Bone marrow (tissue), 2 donors: ENCODE measurements around the gene RTN4RL1.

Source experiments
- DNase-seq, 2 donors: peaks; one replicate each; lab custom pipeline; 2025; lab: John Stamatoyannopoulos, UW

The RTN4RL1 gene

GRCh38 chr17:1947229-1947742 is 77.8 kb downstream of the RTN4RL1 start:
- DNase-seq, result no peak

GRCh38 chr17:1946021-1946932 is 78.9 kb downstream of the RTN4RL1 start:
- DNase-seq, result no peak

GRCh38 chr17:1945621-1946020 is 79.5 kb downstream of the RTN4RL1 start:
- DNase-seq, result no peak

GRCh38 chr17:1943436-1943831 is 81.7 kb downstream of the RTN4RL1 start:
- DNase-seq, result no peak

GRCh38 chr17:1942666-1943435 is 82.3 kb downstream of the RTN4RL1 start:
- DNase-seq, result no peak

GRCh38 chr17:1942066-1942365 is 83.1 kb downstream of the RTN4RL1 start:
- no peak for DNase-seq

- no peak for DNase-seq
These were observed 83.7 kb downstream of the RTN4RL1 start for GRCh38 chr17:1941272-1942065.

GRCh38 chr17:1940810-1941185 is 84.3 kb downstream of the RTN4RL1 start:
- DNase-seq, result no peak

GRCh38 chr17:1939981-1940809 is 84.9 kb downstream of the RTN4RL1 start:
- no peak for DNase-seq

- no peak for DNase-seq
These were observed 87.7 kb downstream of the RTN4RL1 start for GRCh38 chr17:1937461-1937860.

- DNase-seq, result no peak
These were observed 88.4 kb downstream of the RTN4RL1 start for GRCh38 chr17:1936766-1937165.

- DNase-seq, result no peak
These were observed 90.2 kb downstream of the RTN4RL1 start for GRCh38 chr17:1934901-1935300.

- DNase-seq, result no peak
These were observed 91.0 kb downstream of the RTN4RL1 start for GRCh38 chr17:1933875-1934715.

- no peak for DNase-seq
These were observed 93.1 kb downstream of the RTN4RL1 start for GRCh38 chr17:1931844-1932579.

- no peak for DNase-seq
These were observed 94.8 kb downstream of the RTN4RL1 start for GRCh38 chr17:1930337-1930645.

- no peak for DNase-seq
These were observed 96.2 kb downstream of the RTN4RL1 start for GRCh38 chr17:1928976-1929375.

GRCh38 chr17:1920948-1921351 is 104.2 kb downstream of the RTN4RL1 start:
- no peak for DNase-seq

GRCh38 chr17:1919201-1919600 is 105.9 kb downstream of the RTN4RL1 start:
- no peak for DNase-seq

GRCh38 chr17:1918346-1919162 is 106.6 kb downstream of the RTN4RL1 start:
- DNase-seq, result no peak
